ENCODE data around the gene FANCD2OS. TPM values are rescaled to one million over a fixed set of nuclear protein-coding genes. Genes with fewer than 3 reads are reported as not detected.

Gene FANCD2OS
- total and polyA plus RNA-seq, 2 donors from 2014 or later: not detected

DNA sequence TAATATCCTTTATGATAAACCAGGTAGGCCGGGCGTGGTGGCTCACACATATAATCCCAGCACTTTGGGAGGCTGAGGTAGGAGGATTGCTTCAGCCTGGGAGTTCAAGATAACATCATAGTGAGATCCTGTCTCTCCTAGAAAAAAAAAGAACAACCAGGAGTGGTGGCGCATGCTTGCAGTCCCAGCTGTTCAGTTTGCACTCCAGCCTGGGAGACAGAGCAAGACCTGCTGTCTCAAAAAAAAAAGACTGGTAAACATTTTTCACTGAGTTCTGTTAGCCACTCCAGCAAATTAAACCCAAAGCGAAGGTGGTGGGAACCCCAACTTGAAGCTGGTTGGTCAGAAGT, 47.0 kb upstream of the FANCD2OS start:
- Histone ChIP-seq H3K27me3 (ENCODE audit: control insufficient read depth, insufficient read depth, low read length) (no peaks in the 10 kb centered on the region), H3K4me1 (ENCODE audit: control insufficient read depth in 2 of 3, insufficient read depth in 2 of 3, low read depth in 1 of 3, low read length in 3 of 3) (no peaks in the 10 kb centered on the region), H3K27ac (ENCODE audit: low read depth in 2 of 2, low read length in 2 of 2) (no peak overlapping the region), H3K4me3 (ENCODE audit: low read length in 3 of 3) (no peak overlapping the region), H3K9ac (ENCODE audit: low read length in 3 of 3) (no peak overlapping the region), H3K36me3 (ENCODE audit: control insufficient read depth in 2 of 3, insufficient read depth in 3 of 3, low read length in 3 of 3) (peaks cover 0 to 12% (median 6%) of the 10 kb centered on the region in 3 donors), H3K9me3 (ENCODE audit: control insufficient read depth in 2 of 3, insufficient read depth in 1 of 3, low read length in 3 of 3) (no peaks in the 10 kb centered on the region)
- TF ChIP-seq CTCF (IDR thresholded peaks at IDR 0.05; ENCODE audit: borderline replicate concordance, extremely low read depth, insufficient read depth): no peak
- intact Hi-C loops (cut with DNase I): no loop called here
- DNase-seq: no peak
- no peak for FAIRE-seq

GRCh38 chr3:10154335-10155122, 46.5 kb upstream of the FANCD2OS start:
- Histone ChIP-seq H3K27ac (ENCODE audit: low read depth in 2 of 2, low read length in 2 of 2) (no peak overlapping the region), H3K27me3 (ENCODE audit: control insufficient read depth, insufficient read depth, low read length) (no peaks in the 10 kb centered on the region), H3K9me3 (ENCODE audit: control insufficient read depth in 2 of 3, insufficient read depth in 1 of 3, low read length in 3 of 3) (no peaks in the 10 kb centered on the region), H3K4me1 (ENCODE audit: control insufficient read depth in 2 of 3, insufficient read depth in 2 of 3, low read depth in 1 of 3, low read length in 3 of 3) (no peaks in the 10 kb centered on the region), H3K4me3 (ENCODE audit: low read length in 3 of 3) (no peak overlapping the region), H3K9ac (ENCODE audit: low read length in 3 of 3) (no peak overlapping the region), H3K36me3 (ENCODE audit: control insufficient read depth in 2 of 3, insufficient read depth in 3 of 3, low read length in 3 of 3) (peaks cover under 1 to 17% (median 12%) of the 10 kb centered on the region in 3 donors)
- intact Hi-C loops (cut with DNase I): no loop called here
- no peak for FAIRE-seq
- DNase-seq: no peak
- no peak for TF ChIP-seq CTCF (IDR thresholded peaks at IDR 0.05; ENCODE audit: borderline replicate concordance, extremely low read depth, insufficient read depth)

DNA sequence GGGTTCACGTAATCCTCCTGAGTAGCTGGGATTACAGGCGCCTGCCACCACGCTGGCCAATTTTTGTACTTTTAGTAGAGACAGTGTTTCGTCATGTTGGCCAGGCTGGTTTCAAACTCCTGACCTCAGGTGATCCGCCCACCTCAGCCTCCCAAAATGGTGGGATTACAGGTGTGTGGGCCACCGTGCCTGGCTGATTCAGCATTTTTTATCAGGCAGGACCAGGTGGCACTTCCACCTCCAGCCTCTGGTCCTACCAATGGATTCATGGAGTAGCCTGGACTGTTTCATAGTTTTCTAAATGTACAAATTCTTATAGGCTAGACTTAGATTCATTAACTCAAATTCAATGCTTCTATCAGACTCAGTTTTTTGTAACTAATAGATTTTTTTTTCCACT, 42.9 kb upstream of the FANCD2OS start:
- Histone ChIP-seq H3K9ac (ENCODE audit: low read length in 3 of 3) (no peak overlapping the region), H3K4me3 (ENCODE audit: low read length in 3 of 3) (no peak overlapping the region), H3K9me3 (ENCODE audit: control insufficient read depth in 2 of 3, insufficient read depth in 1 of 3, low read length in 3 of 3) (no peaks in the 10 kb centered on the region), H3K27ac (ENCODE audit: low read depth in 2 of 2, low read length in 2 of 2) (no peak overlapping the region), H3K36me3 (ENCODE audit: control insufficient read depth in 2 of 3, insufficient read depth in 3 of 3, low read length in 3 of 3) (peaks cover 2 to 27% (median 15%) of the 10 kb centered on the region in 3 donors), H3K27me3 (ENCODE audit: control insufficient read depth, insufficient read depth, low read length) (no peaks in the 10 kb centered on the region), H3K4me1 (ENCODE audit: control insufficient read depth in 2 of 3, insufficient read depth in 2 of 3, low read depth in 1 of 3, low read length in 3 of 3) (no peaks in the 10 kb centered on the region)
- no peak for TF ChIP-seq CTCF (IDR thresholded peaks at IDR 0.05; ENCODE audit: borderline replicate concordance, extremely low read depth, insufficient read depth)
- DNase-seq (no peak), FAIRE-seq (no peak)
- intact Hi-C loops (cut with DNase I): no loop called here

All from kidney (tissue), 14 donors.